A549 (cell line): Measurements from ENCODE around the gene IP6K3. TPM values are rescaled to one million over a fixed set of nuclear protein-coding genes. Genes with fewer than 3 reads are reported as not detected.

Experiments used
- ATAC-seq, 2 experiments: fragments of 200-7000 bp in 1 of 2; fragments of >200 bp in 1 of 2; cut with Nextera tagmentation in 1 of 2; cut with Tn5 transposase in 1 of 2; 3 replicates each; pipeline versions ENCODE4 v1.8.0 to v1.9.1; 2018 to 2020; ENCODE audit warnings: mild to moderate bottlenecking in 1 of 2, moderate library complexity in 1 of 2
- CTCF ChIA-PET: fragments of 300-600 bp; sonication (Branson Sonifier 250); formaldehyde crosslinking; extraction: SDS; loops from one replicate; lab custom pipeline; 2021; ENCODE audit warnings: antibody characterized with exemption, inconsistent platforms; lab: Yijun Ruan, JAX
- POLR2A ChIA-PET: fragments of 350-600 bp; formaldehyde crosslinking; extraction: SDS; loops from one replicate; lab custom pipeline; 2021; ENCODE audit warnings: antibody characterized with exemption, inconsistent platforms; lab: Yijun Ruan, JAX
- DNase-seq, 2 experiments: peaks; one replicate each; pipeline versions ENCODE4 v3.0.0 to v3.0.0-alpha.2; 2011 to 2016; ENCODE audit warnings: low read depth in 1 of 2, low spot score in 1 of 2
- FAIRE-seq: peaks from 2 replicates; lab custom pipeline; 2011; peaks lifted over from hg19 to GRCh38; lab: Jason Lieb, UNC
- H3K27ac ChIP-seq, 2 experiments: fragments of >200 bp; sonication (Bioruptor Twin); formaldehyde crosslinking; 3 replicates each; pipeline ENCODE4 v1.5.1; 2016 to 2017
- H3K4me1 ChIP-seq: fragments of >200 bp; sonication (Bioruptor Twin); formaldehyde crosslinking; 3 replicates; pipeline ENCODE4 v1.6.1; 2016
- H3K4me2 ChIP-seq: fragments of >200 bp; sonication (Bioruptor Twin); formaldehyde crosslinking; 3 replicates; pipeline ENCODE4 v1.6.1; 2016
- H3K4me3 ChIP-seq: fragments of >200 bp; sonication (Bioruptor Twin); formaldehyde crosslinking; 3 replicates; pipeline ENCODE4 v1.5.1; 2016
- H3K9me3 ChIP-seq: fragments of >200 bp; sonication (Bioruptor Twin); formaldehyde crosslinking; 3 replicates; pipeline ENCODE4 v1.6.1; 2016
- BHLHE40 ChIP-seq: IDR thresholded peaks from 2 replicates; pipeline ENCODE4 v1.6.1; 2012; ENCODE audit warnings: low read depth, low read length, inconsistent platforms
- CBX8 ChIP-seq: fragments of 200-600 bp; sonication (generic); IDR thresholded peaks from 2 replicates; pipeline ENCODE4 v1.6.1; 2016
- CEBPB ChIP-seq, 2 experiments: fragments of >200 bp in 1 of 2; sonication (Bioruptor Twin) in 1 of 2; formaldehyde crosslinking in 1 of 2; IDR thresholded peaks; 2 replicates each; pipeline ENCODE4 v1.6.1; 2012 to 2016
- CHD2 ChIP-seq: fragments of 150-350 bp; IDR thresholded peaks from 2 replicates; pipeline ENCODE4 v1.6.1; 2014; ENCODE audit warnings: low read length; ENCODE audit not compliant: partially characterized antibody
- CHD4 ChIP-seq: fragments of 200-600 bp; sonication (generic); IDR thresholded peaks from 2 replicates; pipeline ENCODE4 v1.6.1; 2016; ENCODE audit warnings: antibody characterized with exemption, mild to moderate bottlenecking, borderline replicate concordance
- CTCF ChIP-seq: fragments of >200 bp; sonication (Bioruptor Twin); formaldehyde crosslinking; IDR thresholded peaks from 3 replicates; pipeline ENCODE4 v1.5.1; 2016
- E2F6 ChIP-seq: IDR thresholded peaks from 2 replicates; pipeline ENCODE4 v1.6.1; 2012; ENCODE audit warnings: low read depth, borderline replicate concordance
- EHF ChIP-seq: fragments of 250-450 bp; sonication (Bioruptor Pico); IDR thresholded peaks from 2 replicates; pipeline ENCODE4 v1.5.0; 2020; ENCODE audit warnings: mild to moderate bottlenecking
- FOSB ChIP-seq: fragments of 250-450 bp; sonication (Bioruptor Pico); IDR thresholded peaks from 2 replicates; pipeline ENCODE4 v1.5.0; 2020; ENCODE audit warnings: mild to moderate bottlenecking, moderate library complexity
- GATA3 ChIP-seq: IDR thresholded peaks from 2 replicates; pipeline ENCODE4 v1.6.1; 2012; ENCODE audit warnings: borderline replicate concordance
- HDAC2 ChIP-seq: fragments of 200-600 bp; sonication (generic); IDR thresholded peaks from 2 replicates; pipeline ENCODE4 v1.6.1; 2016
- HES2 ChIP-seq: fragments of >200 bp; sonication (Bioruptor Twin); formaldehyde crosslinking; IDR thresholded peaks from 2 replicates; pipeline ENCODE4 v1.6.1; 2016
- HOXA7 ChIP-seq: fragments of 250-450 bp; sonication (Bioruptor Pico); IDR thresholded peaks from 2 replicates; pipeline ENCODE4 v1.5.0; 2020; ENCODE audit warnings: mild to moderate bottlenecking, moderate library complexity
- JUN ChIP-seq, 2 experiments: fragments of >200 bp; sonication (Bioruptor Twin); formaldehyde crosslinking; IDR thresholded peaks; 2 replicates in 1 of 2; 3 replicates in 1 of 2; pipeline ENCODE4 v1.6.1; 2016 to 2017
- JUNB ChIP-seq: fragments of >200 bp; sonication (Bioruptor Twin); formaldehyde crosslinking; IDR thresholded peaks from 2 replicates; pipeline ENCODE4 v1.6.1; 2016
- KDM1A ChIP-seq: fragments of 200-600 bp; sonication (generic); IDR thresholded peaks from 2 replicates; pipeline ENCODE4 v1.6.1; 2016; ENCODE audit warnings: low read depth, mild to moderate bottlenecking
- MAX ChIP-seq: IDR thresholded peaks from 2 replicates; pipeline ENCODE4 v1.6.1; 2012
- MAZ ChIP-seq: fragments of 150-350 bp; IDR thresholded peaks from 2 replicates; pipeline ENCODE4 v1.6.1; 2014; ENCODE audit warnings: antibody characterized with exemption, low read depth, low read length, borderline replicate concordance
- MYC ChIP-seq: IDR thresholded peaks from 2 replicates; pipeline ENCODE4 v1.6.1; 2012; ENCODE audit warnings: mild to moderate bottlenecking, inconsistent platforms, low read length, improper control_type of control experiment, borderline replicate concordance
- NFE2L2 ChIP-seq: fragments of 150-350 bp; conservative IDR thresholded peaks from 2 replicates; pipeline ENCODE4 v1.6.1; 2014; ENCODE audit warnings: low read length
- NR3C1 ChIP-seq: fragments of >200 bp; sonication (Bioruptor Twin); formaldehyde crosslinking; IDR thresholded peaks from 3 replicates; pipeline ENCODE4 v1.6.1; 2017
- PHF8 ChIP-seq: fragments of 200-600 bp; sonication (generic); IDR thresholded peaks from 2 replicates; pipeline ENCODE4 v1.6.1; 2016; ENCODE audit warnings: low read depth, mild to moderate bottlenecking, antibody characterized with exemption, moderate library complexity, borderline replicate concordance
- POLR2A ChIP-seq: IDR thresholded peaks from 2 replicates; pipeline ENCODE4 v1.6.1; 2012; ENCODE audit warnings: mild to moderate bottlenecking, low read length
- POLR2AphosphoS2 ChIP-seq: conservative IDR thresholded peaks from 2 replicates; pipeline ENCODE4 v1.6.1; 2012; ENCODE audit warnings: low read length, improper control_type of control experiment, inconsistent platforms
- RAD21 ChIP-seq, 2 experiments: fragments of >200 bp in 1 of 2; sonication (Bioruptor Twin) in 1 of 2; formaldehyde crosslinking in 1 of 2; IDR thresholded peaks in 1 of 2; conservative IDR thresholded peaks in 1 of 2; 2 replicates in 1 of 2; 3 replicates in 1 of 2; pipeline ENCODE4 v1.6.1; 2012 to 2018; ENCODE audit warnings: inconsistent platforms in 1 of 2
- RARB ChIP-seq: fragments of 250-450 bp; sonication (Bioruptor Pico); IDR thresholded peaks from 2 replicates; pipeline ENCODE4 v1.8.0; 2021; ENCODE audit warnings: mild to moderate bottlenecking, moderate library complexity
- RCOR1 ChIP-seq: fragments of 150-350 bp; IDR thresholded peaks from 2 replicates; pipeline ENCODE4 v1.6.1; 2014; ENCODE audit warnings: antibody characterized with exemption, low read length, low read depth
- RFX5 ChIP-seq: fragments of 450-650 bp; IDR thresholded peaks from 2 replicates; pipeline ENCODE4 v1.7.1; 2014; ENCODE audit warnings: antibody characterized with exemption, mild to moderate bottlenecking, moderate library complexity
- RNF2 ChIP-seq: fragments of 200-600 bp; sonication (generic); IDR thresholded peaks from 2 replicates; pipeline ENCODE4 v1.6.1; 2016; ENCODE audit warnings: low read depth, mild to moderate bottlenecking, antibody characterized with exemption, moderate library complexity, borderline replicate concordance
- TFCP2L1 ChIP-seq: fragments of 250-450 bp; sonication (Bioruptor Pico); IDR thresholded peaks from 2 replicates; pipeline ENCODE4 v1.5.0; 2021; ENCODE audit warnings: mild to moderate bottlenecking
- WGBS: methylation state at CpG from one replicate; pipeline ENCODE4 v1.1.6; 2017; ENCODE audit errors: missing lambda C conversion rate; 5-methylcytosine and 5-hydroxymethylcytosine counted together
- polyA plus RNA-seq, 4 experiments: library from polyadenylated mRNA; depleted of rRNA in 3 of 4; stranded (reverse); fragments of >200 nt; fragmentation: RNase III in 1 of 4; extraction: RNeasy Plus Mini Kit Qiagen cat#74134 plus additional on column Dnase treatment in 1 of 4; gene quantifications; 2 replicates in 3 of 4; 3 replicates in 1 of 4; pipeline ENCODE4 v1.2.3, GENCODE V29; 2011 to 2017

Gene IP6K3
- polyA plus RNA-seq, 2 of the 4 experiments (the other 2 are of a cell fraction) = 0.03 to 0.12 TPM

GRCh38 chr6:33790910-33791309 lies 44.2 kb upstream of the IP6K3 start:
- FAIRE-seq = no peak
- Histone ChIP-seq H3K4me2 (no peak overlapping the region), H3K4me1 (peaks cover 26% of the 10 kb centered on the region), H3K4me3 (no peak overlapping the region), H3K9me3 (no peaks in the 10 kb centered on the region), H3K27ac (no peak overlapping the region)
- no peak for ATAC-seq
- TF ChIP-seq NR3C1 (no peak), NFE2L2 (no peak), CTCF (no peak), E2F6 (no peak), CEBPB (IDR thresholded peaks at IDR 0.05) (no peak), MAZ (no peak), CHD2 (no peak), PHF8 (no peak), POLR2AphosphoS2 (no peak), CBX8 (no peak), HOXA7 (CRISPR knock-in tag) (no peak), EHF (CRISPR knock-in tag) (no peak), JUNB (no peak), HDAC2 (no peak)
- WGBS = 90% methylated on average over 5 of the region's 5 CpGs
- ChIA-PET POLR2A (no interaction called here), CTCF (interaction anchor here (0.6 to 1.9 kb wide), 3 partner anchors 29 to 237 kb away, joined by 3 to 5 read pairs (median 4); no protein-coding TSS in a partner anchor)
- no peak for DNase-seq

- Histone ChIP-seq H3K4me1 (peaks cover 27% of the 10 kb centered on the region), H3K27ac (no peak overlapping the region), H3K4me2 (no peak overlapping the region), H3K9me3 (no peaks in the 10 kb centered on the region), H3K4me3 (no peak overlapping the region)
- no peak for FAIRE-seq
- no peak for ATAC-seq
- WGBS = 97% methylated on average over 2 of the region's 2 CpGs
- ChIA-PET CTCF (interaction anchor here (1.4 kb wide), 1 partner anchor 29 kb away, joined by 4 read pairs; no protein-coding TSS in a partner anchor), POLR2A (no interaction called here)
- DNase-seq = no peak
- TF ChIP-seq RARB (CRISPR knock-in tag) = no peak
- TF ChIP-seq BHLHE40 = no peak
- no peak for TF ChIP-seq TFCP2L1 (CRISPR knock-in tag)
- no peak for TF ChIP-seq CHD4
- TF ChIP-seq NFE2L2 = no peak
- no peak for TF ChIP-seq HES2
- TF ChIP-seq FOSB (CRISPR knock-in tag) = no peak
- no peak for TF ChIP-seq JUN (IDR thresholded peaks at IDR 0.05)
- no peak for TF ChIP-seq NR3C1
- no peak for TF ChIP-seq RFX5
- no peak for TF ChIP-seq MAX
- TF ChIP-seq RCOR1 = no peak
- TF ChIP-seq GATA3 = no peak
- no peak for TF ChIP-seq POLR2A
- no peak for TF ChIP-seq RNF2
- TF ChIP-seq MYC = no peak
- no peak for TF ChIP-seq POLR2AphosphoS2
- TF ChIP-seq MAZ = no peak
- no peak for TF ChIP-seq KDM1A
- no peak for TF ChIP-seq RAD21 (conservative IDR thresholded peaks at IDR 0.05 in 1 of 2, IDR thresholded peaks at IDR 0.05 in 1 of 2)
Observed at GRCh38 chr6:33790379-33790778, 43.7 kb upstream of the IP6K3 start.
